ENCODE measurements around the gene RAB28.
"Not testable (repeated sequence)": the region's sequence is repeated elsewhere in the genome, so short reads cannot be mapped to it uniquely, and the experiment has no call there.

The RAB28 gene

DNA sequence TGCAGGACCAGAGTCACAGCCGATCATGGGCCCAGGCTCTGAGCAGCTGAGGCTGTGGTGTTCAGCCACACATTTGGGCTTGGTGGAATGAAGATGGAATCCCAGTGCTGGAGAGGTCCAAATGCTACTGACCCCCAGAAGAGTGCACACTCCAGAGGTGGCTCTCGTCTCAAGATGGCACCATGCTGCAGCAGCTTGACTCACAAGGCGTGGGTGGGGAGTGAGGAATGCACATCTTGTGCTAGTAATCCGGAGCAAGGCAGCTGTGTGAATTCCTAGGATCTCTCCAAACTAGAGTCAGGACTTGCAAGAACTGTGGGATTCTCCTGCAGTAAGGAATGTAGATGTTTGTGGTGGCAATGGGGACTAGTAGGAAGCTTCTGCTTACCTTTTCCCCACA is 28.7 kb downstream of the RAB28 start:
- FAIRE-seq: no peak
- no peak for DNase-seq (ENCODE audit: extremely low spot score, insufficient read length, low read depth)

- FAIRE-seq (no peak), DNase-seq (ENCODE audit: extremely low spot score, insufficient read length, low read depth) (no peak)
Measured at GRCh38 chr4:13454786-13455185, 29.4 kb downstream of the RAB28 start.

DNA sequence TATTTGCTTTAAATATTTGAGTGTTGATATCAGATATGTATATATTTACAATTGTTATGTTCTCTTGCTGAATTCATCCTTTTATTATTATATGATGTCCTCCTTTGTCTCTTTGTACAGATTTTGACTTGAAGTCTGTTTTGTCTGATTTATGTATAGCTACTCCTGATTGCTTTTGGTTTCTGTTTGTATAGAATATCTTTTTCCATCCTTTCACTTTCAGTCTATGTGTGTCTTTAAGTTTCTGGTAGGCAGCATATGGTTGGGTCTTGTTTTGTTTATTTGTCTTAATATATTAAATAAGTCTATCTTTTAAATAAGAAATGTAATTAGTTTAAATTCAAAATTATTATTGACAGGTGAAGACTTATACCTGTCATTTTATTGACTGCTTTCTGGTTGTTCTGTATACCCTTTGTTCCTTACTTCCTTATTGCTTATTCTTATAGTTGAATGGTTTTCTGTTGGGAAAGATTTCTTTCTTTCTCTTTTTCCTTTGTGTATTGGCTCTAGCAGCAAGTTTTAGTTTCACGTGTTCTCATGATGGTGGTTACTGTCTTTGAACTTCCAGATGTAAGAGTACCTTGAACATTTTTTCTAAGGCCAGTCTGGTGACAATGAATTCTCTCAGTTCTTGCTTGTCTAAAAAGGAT is 31.1 kb downstream of the RAB28 start:
- FAIRE-seq (peak; percentile 66), DNase-seq (ENCODE audit: extremely low spot score, insufficient read length, low read depth) (no peak)

DNA sequence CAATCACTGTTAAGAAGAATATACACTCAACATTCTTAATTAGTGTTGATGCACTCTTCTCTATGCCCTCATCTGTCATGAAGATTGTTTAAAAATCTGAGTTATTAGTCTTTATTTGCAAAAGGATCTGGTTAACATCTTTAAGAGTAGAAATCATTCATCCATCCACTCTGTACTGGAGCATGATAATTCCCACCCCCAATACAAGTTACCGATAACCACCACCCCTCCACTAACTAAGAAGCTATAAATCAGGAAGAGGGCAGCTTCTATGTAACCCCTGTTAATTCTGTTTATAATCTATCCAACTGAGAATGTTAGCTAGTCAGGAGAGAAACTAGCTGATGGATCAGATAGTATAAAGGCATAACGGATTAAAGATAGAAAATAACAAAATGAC is 34.5 kb downstream of the RAB28 start:
- no peak for FAIRE-seq

DNA sequence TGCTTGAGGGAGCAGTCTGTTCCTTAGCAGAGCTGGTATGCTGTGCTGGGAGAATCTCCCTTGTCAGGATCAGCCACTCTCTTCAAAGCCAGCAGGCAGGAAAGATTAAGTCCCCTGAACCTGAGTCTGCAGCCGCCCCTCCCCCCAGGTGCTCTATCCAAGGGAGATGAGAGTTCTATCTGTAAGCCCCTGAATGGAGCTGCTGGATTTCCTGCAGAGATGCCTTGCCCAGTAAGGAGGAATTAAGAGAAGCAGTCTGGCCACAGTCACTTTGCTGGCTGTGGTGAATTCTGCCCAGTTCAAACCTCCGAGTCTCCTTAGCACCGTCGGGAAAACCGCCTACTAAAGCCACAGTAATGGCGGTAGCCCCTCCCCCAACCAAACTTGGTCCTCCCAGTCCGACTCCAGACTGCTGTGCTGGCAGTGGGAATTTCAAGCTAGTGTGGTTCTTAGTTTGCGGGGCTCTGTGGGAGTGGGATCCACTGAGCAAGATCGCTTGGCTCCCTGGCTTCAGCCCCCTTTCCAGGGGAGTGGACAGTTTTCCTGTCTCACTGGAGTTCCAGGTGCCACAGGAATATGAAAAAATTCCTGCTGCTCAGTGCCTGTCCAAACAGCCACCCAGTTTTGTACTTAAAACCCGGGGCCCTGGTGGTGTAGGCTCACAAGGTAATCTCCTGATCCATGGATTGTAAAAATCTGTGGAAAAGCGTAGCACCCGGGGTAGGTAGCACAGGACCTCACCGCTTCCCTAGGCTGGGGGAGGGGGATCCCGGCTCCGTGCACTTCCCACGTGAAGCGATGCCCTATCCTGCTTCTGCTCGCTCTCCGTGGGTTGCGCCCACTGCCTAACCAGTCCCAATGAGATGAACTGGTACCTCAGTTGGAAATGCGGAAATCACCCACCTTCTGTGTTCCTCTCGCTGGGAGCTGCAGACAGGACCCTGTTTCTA is 38.0 kb downstream of the RAB28 start:
- FAIRE-seq: no peak
- no peak for DNase-seq (ENCODE audit: extremely low spot score, insufficient read length, low read depth)

More for the DNA sequence above, 34.5 kb downstream of the RAB28 start:
- DNase-seq (ENCODE audit: extremely low spot score, insufficient read length, low read depth): no peak

- FAIRE-seq (no peak), DNase-seq (ENCODE audit: extremely low spot score, insufficient read length, low read depth) (no peak)
Measured at GRCh38 chr4:13441506-13441905, 42.6 kb downstream of the RAB28 start.

DNA sequence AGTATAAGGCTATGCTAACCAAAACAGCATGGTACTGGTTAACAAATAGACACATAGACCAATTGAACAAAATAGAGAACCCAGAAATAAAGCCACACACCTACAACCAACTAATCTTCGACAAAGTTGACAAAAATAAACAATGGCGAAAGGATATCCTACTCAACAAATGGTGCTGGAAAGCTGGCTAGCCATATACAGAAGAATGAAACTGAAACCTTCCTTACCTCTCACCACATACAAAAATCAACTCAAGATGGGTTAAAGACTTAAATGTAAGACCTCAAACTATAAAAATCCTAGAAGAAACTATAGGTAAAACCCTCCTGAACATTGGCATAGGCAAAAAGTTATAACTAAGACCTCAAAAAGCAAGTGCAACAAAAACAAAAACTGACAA is 47.2 kb downstream of the RAB28 start:
- DNase-seq (ENCODE audit: extremely low spot score, insufficient read length, low read depth): no peak
- FAIRE-seq: no peak

- FAIRE-seq: no peak
Measured at GRCh38 chr4:13432453-13432852, 51.7 kb downstream of the RAB28 start.

DNA sequence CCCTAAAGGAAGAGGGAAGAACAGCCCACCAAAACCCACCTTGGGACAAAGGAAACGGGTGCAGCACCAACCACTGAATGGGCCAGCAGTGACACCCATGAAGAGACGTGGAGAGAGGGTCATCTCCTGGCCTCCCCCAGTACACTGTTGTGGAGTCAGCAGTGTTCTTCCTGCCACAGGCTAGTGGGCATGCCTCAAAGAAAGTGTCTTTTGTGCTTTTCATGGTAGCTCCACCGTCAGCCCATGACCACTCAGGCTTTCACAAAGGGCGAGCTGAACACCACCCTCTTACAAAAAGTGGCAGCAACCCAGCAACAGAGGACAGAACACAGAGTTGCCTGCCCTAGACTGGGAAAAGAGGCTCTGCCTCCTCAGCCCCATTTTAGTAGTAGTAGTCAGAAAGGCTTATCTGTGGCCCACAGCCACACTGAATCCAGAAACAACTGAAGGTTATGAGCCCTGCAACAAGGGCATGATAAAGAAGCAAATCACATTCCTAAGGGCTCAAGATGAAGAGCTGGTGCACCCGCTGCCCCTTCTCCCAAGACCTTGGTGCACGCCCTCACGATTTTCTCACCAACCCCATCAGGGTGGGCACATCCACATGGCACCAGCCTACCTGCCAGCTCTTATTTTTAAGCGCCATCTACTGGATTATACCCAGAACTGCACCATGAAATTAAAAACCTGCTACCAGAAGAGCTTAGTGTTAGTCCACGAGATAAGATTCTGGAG is 53.1 kb downstream of the RAB28 start:
- FAIRE-seq: peak; percentile 18
- no peak for DNase-seq (ENCODE audit: extremely low spot score, insufficient read length, low read depth)

More at GRCh38 chr4:13432453-13432852, 51.7 kb downstream of the RAB28 start:
- no peak for DNase-seq (ENCODE audit: extremely low spot score, insufficient read length, low read depth)

DNA sequence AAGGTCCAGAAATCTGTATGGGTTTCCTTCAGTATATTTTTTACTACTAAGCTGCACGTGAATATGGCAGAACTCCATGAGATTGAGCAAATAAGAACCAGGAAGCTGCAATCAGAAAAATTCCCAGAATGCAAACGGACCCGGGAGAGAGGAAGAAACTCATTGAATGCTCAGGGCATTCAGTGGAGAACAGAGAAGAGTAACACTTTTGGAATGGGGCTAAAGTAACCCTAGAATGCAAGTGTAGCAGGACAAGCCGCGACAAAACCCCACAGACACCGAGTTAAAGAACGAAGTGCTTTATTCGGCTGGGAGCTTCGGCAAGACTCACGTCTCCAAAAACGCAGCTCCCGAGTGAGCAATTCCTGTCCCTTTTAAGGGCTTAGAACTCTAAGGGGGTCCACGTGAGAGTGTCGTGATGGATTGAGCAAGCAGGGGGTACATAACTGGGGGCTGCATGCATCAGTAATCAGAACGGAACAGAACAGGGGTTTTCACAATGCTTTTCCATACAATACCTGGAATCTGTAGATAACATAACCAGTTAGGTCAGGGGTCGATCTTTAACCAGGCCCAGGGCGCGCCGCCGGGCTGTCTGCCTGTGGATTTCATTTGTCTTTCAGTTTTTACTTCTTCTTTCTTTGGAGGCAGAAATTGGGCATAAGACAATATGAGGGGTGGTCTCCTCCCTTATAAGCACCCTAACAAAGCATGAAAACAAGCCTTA is 56.4 kb downstream of the RAB28 start:
- FAIRE-seq (no peak), DNase-seq (ENCODE audit: extremely low spot score, insufficient read length, low read depth) (no peak)

GRCh38 chr4:13415068-13415785 is 68.9 kb downstream of the RAB28 start:
- no peak for FAIRE-seq

DNA sequence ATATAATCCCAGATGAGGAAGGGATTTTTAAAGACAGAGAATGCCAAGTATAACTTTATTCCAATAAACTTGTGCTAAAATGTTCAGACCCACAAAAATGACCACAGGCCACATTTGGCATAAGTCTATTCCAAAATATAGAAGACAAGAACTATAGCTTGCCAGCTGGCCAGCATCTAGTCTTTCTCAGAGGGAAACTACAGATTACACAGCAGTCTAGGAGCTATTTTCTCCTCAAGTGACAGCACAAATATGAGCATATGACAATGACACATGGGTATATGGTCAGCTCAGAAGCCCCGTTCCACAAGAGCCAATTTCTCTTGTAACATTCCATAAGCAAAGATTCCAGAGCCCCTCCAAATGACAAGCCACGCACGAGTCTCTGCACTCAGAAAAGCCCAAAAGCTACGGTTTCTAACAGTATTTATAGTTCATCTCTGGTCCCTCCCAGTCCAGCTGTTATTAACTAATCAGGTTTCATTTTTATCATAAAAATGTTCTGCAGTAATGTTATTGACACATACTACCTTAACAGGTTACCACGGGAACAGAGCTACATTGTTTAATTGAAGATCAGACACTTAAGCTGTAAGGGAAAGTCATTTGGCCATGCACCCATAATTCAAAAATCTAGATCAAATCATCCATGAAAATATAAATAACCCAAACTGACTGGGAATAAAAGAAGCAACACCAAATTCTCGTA is 70.3 kb downstream of the RAB28 start:
- FAIRE-seq (no peak), DNase-seq (ENCODE audit: extremely low spot score, insufficient read length, low read depth) (no peak)

More at GRCh38 chr4:13415068-13415785, 68.9 kb downstream of the RAB28 start:
- DNase-seq (ENCODE audit: extremely low spot score, insufficient read length, low read depth): no peak

DNA sequence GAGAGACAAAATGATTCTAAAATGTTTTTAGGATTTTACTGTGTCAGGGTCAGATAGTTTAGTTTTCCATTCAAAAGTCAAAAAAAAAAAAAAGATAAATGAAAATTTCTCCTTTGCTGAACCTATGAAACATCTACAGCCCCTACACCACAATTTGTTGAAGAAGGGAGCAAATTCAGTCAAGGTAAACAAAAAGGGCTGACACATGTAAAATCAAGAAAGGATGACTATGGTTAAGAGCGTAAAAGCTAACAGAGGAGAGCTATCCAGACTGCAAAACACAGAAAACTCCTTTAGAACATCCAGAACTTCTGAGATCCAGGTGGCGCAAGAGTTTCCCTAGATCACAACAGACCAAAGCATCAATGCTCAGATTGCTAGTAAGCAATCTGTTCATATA is 72.2 kb downstream of the RAB28 start:
- no peak for FAIRE-seq

GRCh38 chr4:13409324-13409723 is 74.8 kb downstream of the RAB28 start:
- FAIRE-seq (no peak), DNase-seq (ENCODE audit: extremely low spot score, insufficient read length, low read depth) (no peak)

More for the DNA sequence above, 72.2 kb downstream of the RAB28 start:
- no peak for DNase-seq (ENCODE audit: extremely low spot score, insufficient read length, low read depth)

- FAIRE-seq; DNase-seq (ENCODE audit: extremely low spot score, insufficient read length, low read depth): not testable (repeated sequence)
Measured at GRCh38 chr4:13406156-13406555, 78.0 kb downstream of the RAB28 start.

DNA sequence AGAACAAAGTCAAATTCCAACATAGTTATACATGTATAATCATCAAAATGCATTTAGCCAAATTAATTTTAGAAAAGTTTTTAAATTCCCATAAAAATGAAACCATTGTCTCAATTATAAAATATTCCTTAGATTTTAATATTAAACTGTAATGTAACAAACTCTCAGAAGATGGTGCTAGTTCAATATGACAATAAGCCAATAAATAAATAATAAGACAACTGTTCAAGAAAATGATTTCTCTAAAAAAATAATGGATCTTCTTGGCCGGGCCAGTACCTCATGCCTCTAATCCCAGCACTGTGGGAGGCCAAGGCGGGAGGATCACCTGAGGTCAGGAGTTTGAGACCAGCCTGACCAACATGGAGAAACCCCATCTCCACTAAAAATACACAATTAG is 80.3 kb downstream of the RAB28 start:
- DNase-seq (ENCODE audit: extremely low spot score, insufficient read length, low read depth) (no peak), FAIRE-seq (no peak)

DNA sequence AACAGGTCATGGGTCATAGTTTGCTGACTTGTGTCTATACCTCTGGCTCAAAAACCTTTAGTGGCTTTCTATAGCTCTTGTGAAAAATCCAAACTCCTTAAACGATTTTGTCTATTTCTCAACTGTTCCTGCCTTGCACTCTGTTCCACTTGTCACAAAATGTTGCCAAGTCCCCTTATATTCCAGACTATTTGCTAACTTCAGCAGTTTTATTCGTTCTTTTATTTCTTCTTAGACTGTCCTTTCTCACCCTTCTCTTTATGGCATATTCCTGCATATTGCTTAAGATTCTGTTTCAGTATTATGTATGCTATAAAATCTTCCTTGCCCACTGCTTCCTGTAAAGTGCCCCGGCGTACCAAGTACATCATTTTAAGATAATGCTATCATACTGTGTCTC is 80.8 kb downstream of the RAB28 start:
- no peak for DNase-seq (ENCODE audit: extremely low spot score, insufficient read length, low read depth)
- no peak for FAIRE-seq

DNA sequence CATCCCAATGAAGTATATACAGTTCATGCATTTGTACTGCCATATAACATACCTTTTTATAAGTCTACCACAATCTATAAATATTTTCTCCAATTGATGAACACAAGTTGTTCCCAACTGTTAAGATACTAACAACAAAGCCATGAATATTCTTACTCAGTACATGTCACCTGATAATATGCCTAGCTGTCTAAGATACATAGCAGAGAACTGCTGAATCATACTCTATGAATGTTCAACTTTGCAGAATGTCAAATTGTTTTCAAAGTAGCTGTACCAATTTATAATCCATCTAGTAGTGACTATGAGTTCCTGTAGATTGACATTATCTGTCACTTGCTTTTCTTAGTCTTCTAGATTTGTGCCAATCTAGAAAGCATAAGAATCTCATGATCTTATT is 84.9 kb downstream of the RAB28 start:
- no peak for FAIRE-seq

GRCh38 chr4:13396161-13396560 is 88.0 kb downstream of the RAB28 start:
- DNase-seq (ENCODE audit: extremely low spot score, insufficient read length, low read depth): no peak
- FAIRE-seq: no peak

More for the DNA sequence above, 84.9 kb downstream of the RAB28 start:
- no peak for DNase-seq (ENCODE audit: extremely low spot score, insufficient read length, low read depth)
